Endothelial cell of umbilical vein (primary cell): ENCODE data around the gene RAD51B. TPM values are rescaled to one million over a fixed set of nuclear protein-coding genes. Genes with fewer than 3 reads are reported as not detected.

Experiments
- BruUV-seq: library from RNA; stranded (reverse); fragments of 400-500 nt; replicated peaks from 2 replicates; lab custom pipeline; 2021; lab: Mats Ljungman, UMichigan
- CTCF ChIA-PET: fragments of 300-600, 350-600 bp; sonication (Branson Sonifier 250); formaldehyde crosslinking; loops from one replicate; lab custom pipeline; 2021; ENCODE audit warnings: antibody characterized with exemption, inconsistent platforms; lab: Charles Lee
- POLR2A ChIA-PET: fragments of 300-600, 350-600 bp; sonication (Branson Sonifier 250); formaldehyde crosslinking; loops from one replicate; lab custom pipeline; 2021; ENCODE audit warnings: antibody characterized with exemption, inconsistent platforms; lab: Charles Lee
- DNase-seq: peaks from one replicate; pipeline ENCODE4 v3.0.0-alpha.2; 2011; ENCODE audit warnings: low read depth, low spot score
- FAIRE-seq: peaks from 2 replicates; lab custom pipeline; 2011; peaks lifted over from hg19 to GRCh38; lab: Jason Lieb, UNC
- H2AFZ ChIP-seq: 2 replicates; pipeline ENCODE4 v1.6.0; 2012; ENCODE audit warnings: low read depth, low read length, control low read depth, inconsistent platforms
- H3K27ac ChIP-seq: 2 replicates; pipeline ENCODE4 v1.5.1; 2011; ENCODE audit warnings: low read depth, mild to moderate bottlenecking, control low read depth, low read length, moderate library complexity; ENCODE audit not compliant: insufficient read depth
- H3K27me3 ChIP-seq, 2 experiments: 2 replicates each; pipeline versions ENCODE4 v1.6.0 to v1.6.1; 2011; ENCODE audit warnings: low read length in 2 of 2, mixed read lengths in 1 of 2; ENCODE audit not compliant: control insufficient read depth in 2 of 2, insufficient read depth in 2 of 2
- H3K36me3 ChIP-seq, 2 experiments: 2 replicates in 1 of 2; 3 replicates in 1 of 2; pipeline ENCODE4 v1.5.1; 2011; ENCODE audit warnings: low read length in 2 of 2, mild to moderate bottlenecking in 1 of 2, moderate library complexity in 1 of 2; ENCODE audit not compliant: control insufficient read depth in 2 of 2, insufficient read depth in 2 of 2; ENCODE audit errors: extremely low read depth in 1 of 2
- H3K4me1 ChIP-seq: 3 replicates; pipeline ENCODE4 v1.5.1; 2011; ENCODE audit warnings: mild to moderate bottlenecking, low read length; ENCODE audit not compliant: control insufficient read depth, insufficient read depth; ENCODE audit errors: extremely low read depth
- H3K4me2 ChIP-seq: 2 replicates; pipeline ENCODE4 v1.6.1; 2011; ENCODE audit warnings: low read length, control low read depth, mixed read lengths; ENCODE audit not compliant: insufficient read depth
- H3K4me3 ChIP-seq, 3 experiments: fragments of 200-600 bp in 1 of 3; sonication (generic), shearing (Covaris generic) in 1 of 3; replicated peaks in 1 of 3; 2 replicates each; pipeline ENCODE4 v1.5.1; 2011 to 2016; ENCODE audit warnings: control low read depth in 3 of 3, low read length in 3 of 3, mild to moderate bottlenecking in 2 of 3, inconsistent platforms in 1 of 3, low read depth in 1 of 3, moderate library complexity in 1 of 3; ENCODE audit not compliant: insufficient read depth in 1 of 3
- H3K79me2 ChIP-seq: 2 replicates; pipeline ENCODE4 v1.6.0; 2012; ENCODE audit warnings: low read length, inconsistent platforms; ENCODE audit not compliant: control insufficient read depth, insufficient read depth
- H3K9ac ChIP-seq: replicated peaks from 2 replicates; pipeline ENCODE3; 2011; ENCODE audit warnings: low read length, control low read depth; ENCODE audit not compliant: insufficient read depth; ENCODE audit errors: extremely low read depth
- H3K9me1 ChIP-seq: replicated peaks from 3 replicates; pipeline ENCODE4 v1.6.0; 2011; ENCODE audit warnings: mild to moderate bottlenecking, low read length; ENCODE audit not compliant: control insufficient read depth, insufficient read depth; ENCODE audit errors: extremely low read depth
- H3K9me3 ChIP-seq: replicated peaks from 2 replicates; pipeline ENCODE4 v1.5.1; 2012; ENCODE audit warnings: low read length, inconsistent platforms; ENCODE audit not compliant: control insufficient read depth, insufficient read depth
- H4K20me1 ChIP-seq: replicated peaks from 2 replicates; pipeline ENCODE3; 2011; ENCODE audit warnings: mild to moderate bottlenecking, low read length; ENCODE audit not compliant: control insufficient read depth, insufficient read depth; ENCODE audit errors: extremely low read depth
- CTCF ChIP-seq, 2 donors: IDR thresholded peaks; 1 replicate in 1 of 2; 2 replicates in 1 of 2; pipeline ENCODE4 v1.5.1; 2011; ENCODE audit warnings: low read length in 2 of 2, mild to moderate bottlenecking in 2 of 2, moderate library complexity in 2 of 2, control low read depth in 1 of 2, inconsistent platforms in 1 of 2, low read depth in 1 of 2; ENCODE audit not compliant: insufficient read depth in 1 of 2; ENCODE audit errors: extremely low read depth in 1 of 2
- EZH2 ChIP-seq: IDR thresholded peaks from 2 replicates; pipeline ENCODE4 v1.6.1; 2012; ENCODE audit warnings: borderline replicate concordance, low read depth, mild to moderate bottlenecking, moderate library complexity, low read length, inconsistent platforms; ENCODE audit not compliant: severe bottlenecking
- FOS ChIP-seq: IDR thresholded peaks from 2 replicates; pipeline ENCODE4 v1.6.1; 2011; ENCODE audit warnings: mild to moderate bottlenecking, low read length, moderate library complexity, borderline replicate concordance; ENCODE audit not compliant: insufficient read depth
- GATA2 ChIP-seq: IDR thresholded peaks from 2 replicates; pipeline ENCODE4 v1.7.0; 2011; ENCODE audit warnings: low read depth, mild to moderate bottlenecking, moderate library complexity, mixed read lengths, low read length; ENCODE audit not compliant: insufficient read length, insufficient read depth
- JUN ChIP-seq: IDR thresholded peaks from 2 replicates; pipeline ENCODE4 v1.6.1; 2011; ENCODE audit warnings: borderline replicate concordance, low read depth; ENCODE audit not compliant: insufficient read length, insufficient read depth
- MAX ChIP-seq: IDR thresholded peaks from 2 replicates; pipeline ENCODE4 v1.6.1; 2011; ENCODE audit not compliant: insufficient read depth, insufficient read length
- MYC ChIP-seq: IDR thresholded peaks from one replicate; pipeline ENCODE4 v1.6.1; 2011; ENCODE audit warnings: mild to moderate bottlenecking, low read depth, low read length
- POLR2A ChIP-seq: IDR thresholded peaks from 2 replicates; pipeline ENCODE4 v1.6.1; 2012; ENCODE audit warnings: low read depth, mild to moderate bottlenecking, control low read depth, low read length
- POLR2AphosphoS5 ChIP-seq: IDR thresholded peaks from 2 replicates; pipeline ENCODE4 v1.6.1; 2012; ENCODE audit warnings: low read depth, mild to moderate bottlenecking, control low read depth, low read length, moderate library complexity; ENCODE audit not compliant: insufficient read depth
- dilution Hi-C: fragments of 300-500 bp; cut with MboI; formaldehyde crosslinking; loops from one replicate; pipeline ENCODE4 v1.15.0; 2019; ENCODE audit warnings: low sequenced_read_pairs; ENCODE audit not compliant: extremely low pct_ligation_motif_present
- intact Hi-C: fragments of 100-400 bp; cut with micrococcal nuclease; formaldehyde crosslinking; loops from one replicate; pipeline ENCODE4 v1.10.0; 2022
- polyA plus RNA-seq, 4 experiments: library from polyadenylated mRNA; depleted of rRNA in 3 of 4; stranded (reverse) in 3 of 4; unstranded in 1 of 4; fragments of >200 nt; gene quantifications; 2 replicates each; pipeline versions ENCODE4 v1.2.1 to v1.2.3, GENCODE V29; 2011 to 2012; ENCODE audit warnings: missing spikeins in 1 of 4
- total RNA-seq: library from RNA; stranded (reverse); gene quantifications from 2 replicates; pipeline ENCODE4 v1.2.3, GENCODE V29; 2021

Gene RAD51B
- total and polyA plus RNA-seq, 2 donors (not counting 3 experiments of a cell fraction or from before 2014, with no cell fraction given) = 3.9 to 19.0 TPM

GRCh38 chr14:68499451-68499850 is 679.9 kb downstream of the RAD51B start:
- Histone ChIP-seq H3K4me2 (no peak overlapping the region), H3K36me3 (no peaks in the 10 kb centered on the region), H3K9me3 (no peaks in the 10 kb centered on the region), H3K9me1 (no peaks in the 10 kb centered on the region), H4K20me1 (no peaks in the 10 kb centered on the region), H3K27me3 (no peaks in the 10 kb centered on the region), H3K9ac (no peak overlapping the region), H3K27ac (no peak overlapping the region), H3K4me3 (no peak overlapping the region), H3K4me1 (peaks cover 36% of the 10 kb centered on the region), H3K79me2 (no peaks in the 10 kb centered on the region), H2AFZ (no peak overlapping the region)
- FAIRE-seq = no peak
- BruUV-seq = no TSS peak
- ChIA-PET POLR2A (no interaction called here), CTCF (interaction anchor here (1.8 kb wide), 1 partner anchor 19 kb away, joined by 4 read pairs; no protein-coding TSS in a partner anchor)
- intact Hi-C loops (loop anchor here (5.0 kb wide), 1 partner anchor 78 kb away; no protein-coding TSS in a partner anchor), dilution Hi-C loops (no loop called here)
- TF ChIP-seq POLR2AphosphoS5 (no peak), FOS (no peak), CTCF (IDR thresholded peaks at IDR 0.05; ENCODE audit: extremely low read depth in 1 of 2, insufficient read depth in 1 of 2, low read depth in 1 of 2, low read length in 2 of 2) (no peak), GATA2 (no peak), MYC (no peak), JUN (no peak), EZH2 (no peak), MAX (no peak), POLR2A (no peak)
- no peak for DNase-seq
